ENCODE data around the gene CNBP.
"Not testable (repeated sequence)": the region's sequence is repeated elsewhere in the genome, so short reads cannot be mapped to it uniquely, and the experiment has no call there.

Gene CNBP

DNA sequence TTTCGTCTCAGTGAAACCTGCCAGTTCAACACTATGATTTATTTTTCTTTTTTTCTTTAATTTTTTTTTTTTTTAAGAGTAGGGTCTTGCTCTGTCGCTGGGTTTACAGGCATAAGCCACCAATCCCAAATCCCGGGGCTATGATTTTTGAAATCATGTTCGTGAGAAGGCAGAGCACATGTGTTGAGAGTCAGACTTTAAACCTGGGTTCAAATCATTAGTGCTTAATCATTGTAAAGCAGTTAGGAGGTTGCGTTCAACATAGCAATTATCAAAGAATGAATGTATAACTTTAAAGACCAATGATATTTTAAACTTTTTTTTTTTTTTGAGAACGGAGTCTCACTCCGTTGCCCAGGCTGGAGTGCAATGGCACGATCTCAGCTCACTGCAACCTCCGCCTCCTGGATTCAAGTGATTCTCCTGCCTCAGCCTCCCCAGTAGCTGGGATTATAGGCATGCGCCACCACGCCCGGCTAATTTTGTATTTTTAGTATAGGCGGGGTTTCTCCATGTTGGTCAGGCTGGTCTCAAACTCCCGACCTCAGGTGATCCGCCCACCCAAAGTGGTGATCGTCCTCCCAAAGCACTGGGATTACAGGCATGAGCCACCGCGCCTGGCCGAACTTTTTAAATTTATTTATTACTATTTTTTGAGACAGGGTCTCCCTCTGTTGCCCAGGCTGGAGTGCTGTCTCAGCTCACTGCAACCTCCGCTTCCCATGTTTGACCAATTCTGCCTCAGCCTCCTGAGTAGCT lies 1.3 kb upstream of the CNBP start:
- not testable (repeated sequence) for DNase-seq

DNA sequence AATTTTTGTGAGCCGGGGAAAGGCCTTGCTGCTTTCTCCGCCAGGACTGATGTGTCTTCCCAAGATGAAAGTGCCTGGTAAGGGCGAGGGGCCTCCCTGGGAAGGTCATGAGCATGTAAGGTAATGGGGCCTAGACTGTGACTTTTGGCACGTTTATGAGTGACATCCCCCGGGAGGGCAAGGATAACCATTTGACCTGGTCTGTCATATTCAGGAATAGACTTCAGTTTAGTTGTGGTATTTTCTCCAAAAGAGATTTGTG lies 631 bp upstream of the CNBP start:
- peak in 1 of 2 experiments; percentile 46 for DNase-seq

DNA sequence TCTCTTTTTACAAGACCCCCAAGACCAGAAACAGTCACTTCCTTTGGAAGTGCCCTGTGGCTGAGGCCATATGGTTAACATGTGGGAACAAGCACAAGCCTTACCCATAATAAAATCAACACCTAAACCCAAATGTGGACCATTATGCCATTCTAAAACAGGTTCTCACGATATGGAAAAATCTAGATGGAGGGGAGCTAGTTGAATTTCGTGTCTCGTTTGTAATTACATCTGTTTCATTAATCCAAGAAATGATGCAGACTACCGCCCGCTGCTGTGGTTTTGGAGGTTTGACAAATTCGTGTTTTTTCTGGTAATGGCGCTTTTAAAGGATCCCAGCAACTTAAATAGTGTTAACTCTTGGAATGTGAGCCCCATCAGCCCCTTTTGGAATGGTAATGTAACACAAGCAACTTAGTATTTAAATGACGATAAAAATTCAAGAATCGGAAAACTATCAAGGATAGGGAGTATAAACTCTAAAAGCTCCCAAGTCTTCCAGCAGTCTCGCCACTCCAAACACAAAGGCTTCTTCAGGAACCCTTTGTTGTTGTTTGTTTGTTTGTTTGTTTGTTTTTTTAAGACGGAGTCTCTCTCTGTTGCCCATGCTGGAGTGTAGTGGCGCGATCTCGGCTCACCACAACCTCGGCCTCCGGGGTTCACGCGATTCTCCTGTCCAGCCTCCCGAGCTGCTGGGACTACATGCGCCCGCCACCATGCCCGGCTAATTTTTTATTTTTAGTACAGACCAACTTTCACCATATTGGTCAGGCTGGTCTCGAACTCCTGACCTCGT lies 1.1 kb downstream of the CNBP start:
- no peak for DNase-seq

DNA sequence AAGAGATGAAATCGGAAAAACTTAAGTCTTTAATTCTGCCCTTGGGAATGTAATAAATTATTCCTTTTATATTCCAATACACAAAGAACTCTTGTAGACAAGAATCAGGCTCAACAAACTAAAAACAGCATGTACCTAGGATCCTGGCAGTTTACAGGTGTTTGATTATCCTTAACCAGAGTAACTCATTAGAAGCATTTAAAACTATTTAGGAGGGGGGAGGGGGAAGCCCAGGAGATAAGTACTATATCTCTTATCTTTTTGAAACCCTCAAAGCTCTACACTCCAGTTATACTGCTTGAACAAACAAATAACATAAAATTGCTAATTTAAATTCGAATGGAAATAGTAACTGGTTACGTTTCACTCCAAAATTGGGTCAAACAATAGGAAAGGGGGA lies 1.9 kb downstream of the CNBP start:
- no peak for DNase-seq

DNA sequence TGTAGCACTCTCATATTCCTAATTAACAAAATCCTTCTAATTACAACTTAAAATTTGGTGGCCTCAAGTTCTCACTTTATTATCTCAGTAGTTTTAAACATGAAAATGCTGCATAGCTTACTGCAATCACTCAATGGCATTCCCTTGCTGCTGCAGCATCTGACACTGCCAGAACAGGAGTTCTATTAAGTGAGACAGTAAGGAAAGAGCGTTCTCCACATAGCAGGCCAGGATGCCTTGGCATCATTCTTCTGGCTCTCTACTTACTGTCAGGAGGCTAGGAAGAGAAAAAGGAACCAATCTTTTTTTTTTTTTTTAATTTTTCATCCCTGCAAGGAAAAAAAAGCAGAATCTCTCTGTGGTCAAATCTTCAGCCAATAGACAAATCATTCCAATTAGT lies 3.2 kb downstream of the CNBP start:
- DNase-seq: no peak

DNA sequence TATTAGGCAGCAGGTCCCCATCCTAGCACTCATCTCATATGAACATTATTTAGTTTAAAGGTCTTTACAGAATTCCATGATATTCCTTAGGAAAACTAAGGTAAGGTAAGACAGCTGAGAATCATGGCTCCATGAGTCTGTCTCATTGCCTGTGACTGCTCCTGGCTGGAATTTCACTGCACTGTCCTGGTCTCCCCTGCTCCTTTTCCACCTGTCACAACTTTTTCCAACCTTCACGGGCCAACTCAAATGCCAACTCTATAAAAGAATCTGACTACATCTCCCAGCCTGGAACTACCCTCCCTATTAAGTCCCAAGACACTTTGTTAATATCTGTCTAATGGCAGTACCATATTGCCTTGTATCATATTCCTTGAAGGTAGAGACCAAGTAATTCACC lies 7.6 kb downstream of the CNBP start:
- no peak for DNase-seq

DNA sequence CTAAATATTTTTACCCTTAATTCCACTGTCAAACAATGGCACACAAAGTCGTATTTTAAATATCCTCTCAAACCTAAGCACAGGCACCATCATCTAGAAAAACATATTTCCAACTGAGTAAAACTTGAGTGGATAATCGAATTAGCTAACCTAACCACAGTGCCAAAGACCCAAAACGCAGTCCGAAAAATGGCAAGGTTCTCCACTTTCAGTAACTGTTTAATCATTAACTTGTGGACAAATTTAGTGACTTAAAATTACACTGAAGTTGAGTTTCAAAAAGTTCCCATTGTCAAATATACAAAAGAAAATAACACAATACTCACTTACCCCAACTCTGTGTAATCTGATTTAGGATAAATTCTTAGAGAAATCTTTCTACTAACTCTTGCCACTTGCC lies 10.0 kb downstream of the CNBP start:
- no peak for DNase-seq

DNA sequence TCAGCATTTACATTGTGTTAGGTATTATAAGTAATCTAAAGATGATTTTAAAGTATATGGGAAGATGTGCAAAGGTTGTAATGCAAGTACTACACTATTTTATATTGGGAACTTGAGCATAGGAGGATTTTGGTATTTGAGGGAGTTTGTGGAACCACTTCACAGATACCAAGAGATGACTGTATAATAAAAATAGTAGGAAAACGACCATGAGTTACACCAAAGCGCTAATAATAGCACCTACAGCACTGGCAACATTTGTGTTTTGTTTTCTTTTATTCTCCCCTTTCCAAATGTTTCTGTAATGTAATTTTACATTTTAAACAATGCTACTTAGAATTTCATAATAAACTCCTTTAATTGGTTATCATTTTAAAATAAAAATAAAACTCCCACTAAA lies 10.5 kb downstream of the CNBP start:
- DNase-seq: no peak

DNA sequence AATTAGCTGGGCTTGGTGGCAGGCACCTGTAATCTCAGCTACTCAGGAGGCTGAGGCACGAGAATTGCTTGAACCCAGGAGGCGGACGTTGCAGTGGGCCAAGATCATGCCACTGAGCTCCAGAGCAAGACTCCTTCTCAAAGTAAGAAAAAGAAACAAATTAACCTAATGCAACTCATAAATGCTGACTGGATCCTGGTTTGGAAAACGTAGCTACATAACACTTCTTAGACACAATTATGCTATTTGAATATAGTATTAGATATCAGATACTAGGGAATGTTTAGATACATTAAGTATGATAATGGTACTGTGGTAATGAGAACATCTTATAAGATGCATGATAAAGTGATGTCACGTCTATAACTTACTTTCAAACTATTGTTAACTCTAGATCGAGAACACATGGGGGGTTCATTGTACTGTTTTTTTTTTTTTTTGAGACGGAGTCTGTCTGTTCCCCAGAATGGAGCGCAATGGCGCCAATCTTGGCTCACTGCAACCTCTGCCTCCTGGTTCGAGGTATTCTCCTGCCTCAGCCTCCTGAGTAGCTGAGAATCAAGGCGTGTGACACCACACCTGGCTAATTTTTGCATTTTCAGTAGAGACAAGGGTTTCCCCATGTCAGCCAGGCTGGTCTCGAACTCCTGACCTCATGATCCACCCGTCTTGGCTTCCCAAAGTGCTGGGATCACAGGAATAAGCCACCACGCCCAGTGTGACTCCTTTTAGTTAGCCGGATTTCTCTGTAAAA lies 16.9 kb downstream of the CNBP start:
- DNase-seq: no peak

DNA sequence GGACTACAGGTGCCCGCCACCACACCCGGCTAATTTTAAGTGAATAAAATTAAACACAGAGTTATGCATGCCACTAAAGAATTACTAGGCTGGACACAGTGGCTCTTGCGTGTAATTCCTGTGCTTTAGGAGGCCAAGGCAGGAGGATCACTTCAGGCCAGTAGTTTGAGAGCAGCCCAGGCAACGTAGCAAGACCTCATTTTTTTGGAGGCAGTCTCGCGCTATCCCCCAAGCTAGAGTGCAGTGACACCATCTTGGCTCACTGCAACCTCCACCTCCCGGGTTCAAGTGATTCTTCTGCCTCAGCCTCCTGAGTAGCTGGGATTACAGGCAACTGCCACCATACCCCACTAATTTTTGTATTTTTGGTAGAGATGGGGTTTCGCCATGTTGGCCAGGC lies 18.1 kb downstream of the CNBP start:
- not testable (repeated sequence) for DNase-seq

DNA sequence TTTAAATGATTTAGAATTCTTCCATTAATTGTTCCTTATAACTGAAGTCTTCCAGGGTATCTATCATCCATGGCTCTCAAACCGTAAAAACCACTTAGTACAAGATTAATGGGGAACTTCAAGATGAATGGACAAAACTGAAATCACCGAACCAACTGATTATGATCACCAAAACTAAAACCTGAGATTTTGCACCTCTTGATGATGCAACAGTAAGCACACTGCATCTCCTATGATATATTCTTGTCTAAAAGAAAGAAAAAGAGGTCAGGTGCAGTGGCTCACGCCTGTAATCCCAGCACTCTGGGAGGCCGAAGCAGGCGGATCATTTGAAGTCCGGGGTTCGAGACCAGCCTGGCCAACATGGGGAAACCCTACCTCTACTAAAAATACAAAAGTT lies 19.2 kb downstream of the CNBP start:
- DNase-seq: no peak

DNA sequence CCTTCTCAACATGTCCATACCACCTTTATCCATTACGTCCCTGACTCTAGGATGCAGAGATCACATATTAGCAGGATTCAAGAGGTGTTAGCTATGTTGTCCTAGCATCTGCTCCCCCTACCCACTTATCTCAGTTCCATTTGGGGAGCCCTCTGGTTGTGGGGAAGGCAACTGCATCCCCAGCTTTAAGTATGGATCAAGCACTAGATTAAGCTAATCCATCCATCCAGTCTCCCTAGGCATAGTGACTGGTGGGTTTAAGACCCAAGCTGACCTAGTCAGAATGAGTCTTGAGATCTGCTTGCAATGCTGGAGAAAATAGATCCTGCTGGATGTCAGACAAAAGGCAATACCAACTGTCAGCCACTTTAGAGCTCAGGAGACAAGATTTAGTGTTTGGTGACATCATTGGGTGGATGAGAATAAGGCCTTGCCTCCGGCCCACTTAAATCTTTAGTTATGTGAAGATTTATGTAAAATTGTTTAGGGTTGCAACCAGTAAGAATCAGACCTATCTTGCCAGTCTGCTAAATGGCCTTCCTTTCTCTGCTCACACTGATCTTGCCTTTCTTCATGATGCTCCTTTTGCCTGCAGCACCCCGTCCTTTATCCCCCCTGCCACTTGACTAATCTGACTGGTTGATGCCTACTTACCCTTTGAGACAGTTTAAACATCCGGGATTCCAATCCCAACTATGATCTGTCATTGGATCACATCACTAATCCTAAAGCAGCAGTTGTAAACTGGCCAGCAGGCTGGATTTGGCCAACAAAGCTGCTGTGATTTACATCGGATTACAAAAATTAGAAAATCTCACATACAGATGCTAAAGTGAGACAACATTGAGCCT lies 20.7 kb downstream of the CNBP start:
- no peak for DNase-seq

DNA sequence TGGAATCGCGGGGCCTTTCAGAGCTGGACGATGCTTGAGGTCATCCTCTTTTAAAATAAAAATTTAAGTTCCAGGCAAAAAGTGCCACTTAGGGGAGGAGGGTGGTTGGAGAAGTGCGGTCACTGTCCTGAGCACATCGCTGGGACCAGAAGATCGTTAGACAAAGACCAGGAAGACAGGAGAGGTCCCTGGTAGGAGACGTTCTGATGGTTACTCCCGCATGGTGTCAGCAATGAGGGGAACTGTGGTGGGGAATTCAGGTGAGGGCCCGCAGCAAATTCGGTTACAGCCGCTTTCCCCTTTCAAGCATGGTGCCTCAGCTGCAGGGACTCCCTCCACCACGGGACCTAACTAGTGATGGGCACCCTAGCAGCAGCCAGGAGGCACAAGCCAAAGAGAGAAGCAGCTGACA lies 21.8 kb downstream of the CNBP start:
- peak; percentile 41 to 50 for DNase-seq

DNA sequence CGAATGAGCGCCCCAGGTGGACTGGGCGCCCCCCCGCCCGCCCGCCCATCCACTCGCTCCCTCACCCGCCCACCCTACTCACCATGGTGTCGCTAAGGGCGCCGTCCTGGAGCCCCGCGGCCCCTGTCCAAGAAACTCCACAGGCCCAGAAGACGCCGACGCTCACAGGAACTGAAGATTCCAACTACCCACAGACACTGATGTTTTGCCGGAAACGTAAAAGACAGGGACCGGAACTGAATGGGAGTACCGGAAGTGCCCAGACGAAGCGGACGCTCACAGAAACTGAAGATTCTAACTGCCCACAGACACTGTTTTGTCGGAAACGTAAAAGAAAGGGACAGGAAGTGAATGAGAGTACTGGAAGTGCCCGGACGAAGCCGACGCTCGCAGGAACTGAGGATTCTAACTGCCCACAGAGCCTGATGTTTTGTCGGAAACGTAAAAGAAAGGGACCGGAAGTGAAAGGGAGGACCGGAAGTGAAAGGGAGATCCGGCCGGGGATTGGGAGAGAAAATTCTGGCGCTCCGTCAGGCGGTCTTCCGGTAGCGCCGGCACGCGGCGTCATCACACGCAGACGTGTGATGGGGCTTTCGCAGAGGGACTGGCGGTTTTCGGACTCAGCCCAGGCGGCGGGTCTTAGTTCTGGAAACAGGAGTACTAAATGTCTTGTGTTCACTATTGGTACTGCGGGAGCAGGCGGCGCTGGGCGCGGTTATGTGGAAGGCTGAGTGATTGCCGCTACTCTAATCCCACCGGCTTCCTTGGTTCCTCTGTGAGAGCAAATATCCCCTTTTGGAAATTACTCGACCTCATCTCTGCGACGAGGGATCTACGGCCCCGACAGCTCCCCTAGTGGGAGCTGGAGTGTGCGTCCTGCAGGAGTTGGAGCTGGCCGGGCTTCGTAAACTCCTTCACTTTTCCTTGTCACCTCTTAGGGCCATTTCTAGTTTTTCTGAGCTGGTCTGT lies 22.5 kb downstream of the CNBP start, which contains the start of gene ISY1:
TSS of gene ISY1 (minus strand) at position 173 of the 969 bp plus-strand sequence. CDS start at position 85, 88 bp downstream.
- DNase-seq: peak; percentile 80 to 87

DNA sequence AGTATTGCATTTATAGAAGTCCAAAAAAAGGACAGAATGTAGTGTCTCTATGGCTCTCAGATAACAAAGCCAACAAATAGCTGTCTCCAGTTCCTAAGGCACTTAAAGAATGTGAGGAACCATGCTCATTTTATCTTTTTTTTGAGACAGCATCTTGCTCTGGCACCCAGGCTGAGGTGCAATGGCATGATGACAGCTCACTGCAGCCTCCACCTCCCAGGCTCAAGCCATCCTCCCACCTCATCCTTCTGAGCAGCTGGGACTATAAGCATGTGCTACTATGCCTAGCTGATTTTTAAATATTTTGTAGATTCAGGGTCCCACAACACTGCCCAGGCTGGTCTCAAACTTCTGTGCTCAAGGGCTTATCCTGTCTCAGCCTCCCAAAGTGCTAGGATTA lies 38.9 kb downstream of the CNBP start:
- no peak for DNase-seq

DNA sequence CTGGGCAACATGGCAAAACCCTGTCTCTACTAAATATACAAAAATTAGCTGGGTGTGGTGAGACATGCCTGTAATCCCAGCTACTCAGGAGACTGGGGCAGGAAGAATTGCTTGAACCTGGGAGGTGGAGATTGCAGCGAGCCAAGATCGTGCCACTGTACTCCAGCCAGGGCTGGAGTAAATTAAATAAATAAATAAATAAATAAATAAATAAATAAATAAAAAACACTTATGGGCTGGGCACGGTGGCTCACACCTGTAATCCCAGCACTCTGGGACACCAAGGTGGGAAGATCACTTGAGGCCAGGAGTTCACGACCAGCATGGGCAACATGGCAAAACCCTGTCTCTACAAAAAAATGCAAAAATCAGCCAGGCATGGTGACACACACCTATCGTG lies 42.7 kb downstream of the CNBP start:
- not testable (repeated sequence) for DNase-seq

DNA sequence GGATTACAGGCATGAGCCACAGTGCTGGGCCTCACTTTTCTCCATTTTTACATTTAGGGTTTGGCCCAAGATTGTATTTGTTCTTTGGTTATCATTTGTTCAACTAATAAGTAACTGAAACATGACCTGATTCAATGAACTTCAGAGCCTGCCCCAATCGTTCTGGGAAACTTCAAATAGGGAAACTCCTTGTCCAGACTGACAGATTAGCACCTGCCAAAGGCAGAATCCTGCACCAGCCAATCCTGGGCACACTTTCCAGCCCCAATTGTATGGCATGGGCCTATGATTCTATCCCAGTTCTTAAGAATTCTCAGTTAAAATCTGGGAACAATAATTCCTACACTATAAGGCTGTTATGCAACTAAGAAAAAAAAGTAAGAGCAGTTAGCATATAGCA lies 43.8 kb downstream of the CNBP start:
- no peak for DNase-seq

DNA sequence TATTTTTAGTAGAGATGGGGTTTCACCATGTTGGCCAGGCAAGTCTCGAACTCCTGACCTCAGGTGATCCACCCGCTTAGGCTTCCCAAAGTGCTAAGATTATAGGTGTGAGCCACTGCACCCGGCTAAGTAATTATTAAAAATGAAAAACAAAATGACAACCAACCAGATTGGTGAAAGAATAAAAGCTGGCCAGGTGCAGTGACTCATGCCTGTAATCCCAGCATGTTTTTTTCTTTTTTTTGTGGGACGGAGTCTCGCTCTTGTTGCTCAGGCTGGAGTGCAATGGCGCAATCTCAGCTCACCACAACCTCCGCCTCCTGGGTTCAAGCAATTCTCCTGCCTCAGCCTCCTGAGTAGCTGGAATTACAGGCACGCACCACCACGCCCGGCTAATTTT lies 47.4 kb downstream of the CNBP start:
- not testable (repeated sequence) for DNase-seq

DNA sequence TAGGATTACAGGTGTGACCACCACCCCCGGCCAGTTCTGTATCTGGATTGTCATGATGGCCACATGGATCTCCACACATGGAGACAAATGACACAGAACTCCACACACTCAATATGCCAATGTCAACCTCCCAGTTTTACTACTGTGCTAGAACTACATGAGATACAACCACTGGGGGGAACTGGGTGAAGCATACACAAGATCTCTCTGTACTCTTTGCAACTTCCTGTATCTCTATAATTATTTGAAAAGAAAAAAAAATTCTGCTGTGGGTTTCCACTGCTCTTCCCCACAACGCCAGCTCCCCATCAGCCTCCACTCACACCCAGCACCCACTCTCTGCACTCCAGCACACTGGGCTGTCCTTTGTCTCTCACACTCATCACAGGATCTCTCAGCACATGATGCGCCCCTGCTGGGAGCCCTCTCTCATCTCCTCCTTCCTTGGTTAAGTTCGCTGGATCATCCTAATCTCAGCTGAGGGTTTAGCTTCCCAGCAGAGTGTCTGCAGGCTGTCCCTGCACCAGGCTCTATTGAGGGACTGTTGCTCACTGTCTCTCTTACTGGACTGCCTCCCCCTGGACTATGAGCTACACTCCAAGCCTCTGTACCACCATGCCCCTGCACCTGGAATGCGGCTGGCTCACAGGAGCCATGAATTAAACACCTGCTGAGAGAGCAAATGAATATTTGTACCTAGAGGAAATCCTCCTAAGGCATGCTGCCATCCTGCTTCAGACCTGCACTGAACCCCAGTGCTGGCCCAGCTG lies 51.4 kb downstream of the CNBP start:
- no peak for DNase-seq

DNA sequence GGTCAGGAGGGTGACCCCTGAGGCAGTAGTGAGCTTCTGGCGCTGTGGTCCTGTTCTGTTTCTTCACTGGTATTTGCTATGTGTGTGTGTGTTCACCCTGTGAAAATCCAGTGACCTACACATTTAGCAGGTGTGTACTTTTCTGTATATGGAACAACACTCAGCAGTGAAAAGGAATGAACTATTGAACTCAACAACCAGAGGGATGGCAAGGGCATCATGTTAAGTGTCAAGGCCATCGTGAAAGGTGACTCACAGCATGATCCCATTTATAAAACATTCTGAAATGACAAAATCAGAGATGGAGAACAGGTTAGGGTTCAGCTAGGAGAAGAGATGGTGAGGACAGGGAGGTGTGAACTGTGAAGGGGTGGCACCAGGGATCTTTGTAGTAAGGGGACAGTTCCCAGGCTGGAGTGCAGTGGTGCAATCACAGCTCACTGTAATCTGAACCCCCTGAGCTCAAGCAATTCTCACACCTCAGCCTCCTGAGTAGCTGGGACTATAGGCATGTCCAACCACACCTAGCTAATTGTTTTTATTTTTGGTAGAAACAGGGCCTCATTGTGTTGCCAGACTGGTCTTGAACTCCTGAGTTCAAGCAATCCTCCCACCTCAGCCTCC lies 52.1 kb downstream of the CNBP start:
- DNase-seq: no peak
